Mesothelial cell of epicardium (in vitro differentiated cells): Measurements from ENCODE around the gene INO80E. TPM values are rescaled to one million over a fixed set of nuclear protein-coding genes. Genes with fewer than 3 reads are reported as not detected.
"Not testable (repeated sequence)": the region's sequence is repeated elsewhere in the genome, so short reads cannot be mapped to it uniquely, and the experiment has no call there.

ENCODE experiments used
- DNase-seq, 2 experiments: peaks; one replicate each; pipeline ENCODE4 v3.0.0; 2021; ENCODE audit warnings: low spot score in 2 of 2; ENCODE audit not compliant: unreplicated experiment in 2 of 2
- H3K27ac Mint-ChIP-seq: 2 replicates; pipeline ENCODE4 v1.8.0; 2021; ENCODE audit warnings: mixed read lengths
- H3K27me3 Mint-ChIP-seq: 2 replicates; pipeline ENCODE4 v1.8.0; 2021; ENCODE audit warnings: low read depth, mixed read lengths
- H3K36me3 Mint-ChIP-seq: 2 replicates; pipeline ENCODE4 v1.8.0; 2021; ENCODE audit warnings: mixed read lengths
- H3K4me1 Mint-ChIP-seq: 2 replicates; pipeline ENCODE4 v1.8.0; 2021; ENCODE audit warnings: mixed read lengths
- H3K4me3 Mint-ChIP-seq: 2 replicates; pipeline ENCODE4 v1.8.0; 2021; ENCODE audit warnings: mild to moderate bottlenecking, moderate library complexity, mixed read lengths
- H3K9me3 Mint-ChIP-seq: 2 replicates; pipeline ENCODE4 v1.8.0; 2021; ENCODE audit warnings: mixed read lengths
- CTCF ChIP-seq: fragments of 200-600 bp; sonication (generic); IDR thresholded peaks from one replicate; pipeline ENCODE4 v1.5.0; 2021; ENCODE audit warnings: antibody characterized with exemption; ENCODE audit not compliant: unreplicated experiment
- total RNA-seq: library from RNA; stranded (reverse); gene quantifications from 3 replicates; pipeline ENCODE4 v1.2.1, GENCODE V29; 2021

Gene INO80E
- total RNA-seq, 1 donor from 2014 or later = 62.9 TPM

GRCh38 chr16:30032083-30032819 lies 36.2 kb downstream of the INO80E start:
- DNase-seq = peak in 1 of 2 experiments; percentile 65

GRCh38 chr16:30033270-30033669 lies 37.2 kb downstream of the INO80E start:
- H3K27me3 Mint-ChIP-seq = peaks cover 88% of the 10 kb centered on the region

More at GRCh38 chr16:30032083-30032819, 36.2 kb downstream of the INO80E start:
- Mint-ChIP-seq H3K4me1 (peaks cover 9% of the 10 kb centered on the region), H3K9me3 (no peaks in the 10 kb centered on the region), H3K27me3 (peaks cover 90% of the 10 kb centered on the region), H3K36me3 (no peaks in the 10 kb centered on the region), H3K27ac (no peak overlapping the region), H3K4me3 (peak overlapping the region; percentile 49)
- TF ChIP-seq CTCF = peak; percentile 79

GRCh38 chr16:30040221-30040620 lies 44.2 kb downstream of the INO80E start:
- no peak overlapping the region for H3K27ac Mint-ChIP-seq

More at GRCh38 chr16:30033270-30033669, 37.2 kb downstream of the INO80E start:
- Mint-ChIP-seq H3K27ac (no peak overlapping the region), H3K4me3 (no peak overlapping the region), H3K4me1 (peaks cover 9% of the 10 kb centered on the region), H3K36me3 (no peaks in the 10 kb centered on the region), H3K9me3 (no peaks in the 10 kb centered on the region)
- DNase-seq = no peak
- TF ChIP-seq CTCF = no peak

GRCh38 chr16:30040690-30041089 lies 44.6 kb downstream of the INO80E start:
- H3K4me3 Mint-ChIP-seq = not testable (repeated sequence)

More at GRCh38 chr16:30040221-30040620, 44.2 kb downstream of the INO80E start:
- no peak for DNase-seq
- H3K9me3 Mint-ChIP-seq = no peaks in the 10 kb centered on the region
- no peak for TF ChIP-seq CTCF
- H3K4me3 Mint-ChIP-seq = no peak overlapping the region
- no peaks in the 10 kb centered on the region for H3K36me3 Mint-ChIP-seq
- peaks cover 32% of the 10 kb centered on the region for H3K27me3 Mint-ChIP-seq
- no peaks in the 10 kb centered on the region for H3K4me1 Mint-ChIP-seq

GRCh38 chr16:30041841-30042240 lies 45.8 kb downstream of the INO80E start:
- Mint-ChIP-seq H3K27ac (no peak overlapping the region), H3K4me1 (no peaks in the 10 kb centered on the region), H3K9me3 (no peaks in the 10 kb centered on the region), H3K4me3 (no peak overlapping the region), H3K27me3 (peaks cover 19% of the 10 kb centered on the region), H3K36me3 (no peaks in the 10 kb centered on the region)
- no peak for DNase-seq
- TF ChIP-seq CTCF = peak; percentile 60

More at GRCh38 chr16:30040690-30041089, 44.6 kb downstream of the INO80E start:
- H3K36me3 Mint-ChIP-seq, H3K9me3 Mint-ChIP-seq, H3K27ac Mint-ChIP-seq, H3K4me1 Mint-ChIP-seq, DNase-seq: not testable (repeated sequence)
- peaks cover 29% of the 10 kb centered on the region for H3K27me3 Mint-ChIP-seq

- Mint-ChIP-seq H3K36me3 (no peaks in the 10 kb centered on the region), H3K27ac (no peak overlapping the region), H3K4me1 (no peaks in the 10 kb centered on the region), H3K9me3 (no peaks in the 10 kb centered on the region), H3K27me3 (peaks cover 4% of the 10 kb centered on the region), H3K4me3 (no peak overlapping the region)
- no peak for DNase-seq
- TF ChIP-seq CTCF = no peak
Measured at GRCh38 chr16:30046178-30046577, 50.1 kb downstream of the INO80E start.
